HG02970 (cell line): Measurements from ENCODE around the gene AGFG1.
"Not testable (repeated sequence)": the region's sequence is repeated elsewhere in the genome, so short reads cannot be mapped to it uniquely, and the experiment has no call there.

ENCODE experiments used
- ATAC-seq: cut with Tn5 transposase; IDR thresholded peaks from one replicate; pipeline ENCODE4 v1.9.1; 2021; ENCODE audit warnings: mild to moderate bottlenecking, moderate library complexity, moderate number of reproducible peaks; ENCODE audit not compliant: unreplicated experiment, low FRiP score

AGFG1 gene

DNA sequence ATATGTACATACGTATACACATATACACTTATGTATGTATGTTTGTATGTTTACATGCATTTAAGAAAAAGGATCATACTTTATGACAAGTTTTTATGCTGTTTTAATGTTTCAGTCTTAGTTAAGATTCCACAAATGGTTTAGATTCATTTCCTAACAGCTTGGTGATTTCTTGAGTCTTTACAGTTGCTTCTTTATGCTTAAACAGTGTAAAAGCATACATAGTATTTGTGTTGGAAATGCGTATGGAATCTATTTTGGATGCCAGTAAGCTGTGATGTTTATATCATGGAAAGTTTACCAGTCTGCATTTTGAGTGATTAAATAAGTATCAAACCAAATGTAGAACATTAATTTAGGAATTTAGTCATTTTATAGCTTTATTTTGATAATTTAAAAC lies 55.4 kb downstream of the AGFG1 start:
- ATAC-seq: no peak

DNA sequence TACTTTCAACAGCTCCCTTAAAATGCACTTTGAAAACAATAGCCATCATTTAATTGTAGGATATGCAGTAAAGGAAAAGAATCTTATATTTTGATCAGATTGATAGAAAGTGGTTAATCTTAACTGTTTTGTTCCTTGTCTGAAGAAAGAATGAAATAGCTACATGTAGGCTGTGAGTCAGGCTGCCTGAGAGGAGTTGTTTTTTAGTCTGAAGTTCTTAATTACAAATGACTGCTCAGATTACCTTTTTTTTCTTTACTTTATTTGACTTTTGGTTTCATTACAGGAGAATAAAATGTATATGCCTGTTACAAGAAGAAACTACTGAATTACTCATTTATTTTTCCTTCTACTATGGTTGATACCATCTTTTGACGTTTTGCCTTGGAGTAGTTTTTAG lies 56.8 kb downstream of the AGFG1 start:
- no peak for ATAC-seq

DNA sequence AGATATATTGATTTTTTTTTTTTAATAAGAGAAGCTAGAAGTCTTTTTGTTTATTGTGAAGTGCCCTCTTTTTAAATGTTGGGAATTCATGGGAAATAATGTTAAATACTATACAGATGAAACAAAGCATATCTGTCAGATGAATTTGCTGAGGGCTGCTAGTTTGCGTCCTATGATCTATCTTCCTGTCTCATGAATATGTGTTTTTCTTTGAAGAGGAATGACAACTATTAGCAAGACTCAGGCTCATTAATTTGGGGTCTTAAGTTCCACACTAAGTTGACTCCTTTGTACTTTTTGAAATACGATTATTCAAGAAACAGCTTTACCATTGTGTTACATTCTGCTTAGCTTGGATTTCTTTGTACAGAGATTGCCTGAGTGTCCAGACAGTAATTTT lies 57.9 kb downstream of the AGFG1 start:
- ATAC-seq: no peak

DNA sequence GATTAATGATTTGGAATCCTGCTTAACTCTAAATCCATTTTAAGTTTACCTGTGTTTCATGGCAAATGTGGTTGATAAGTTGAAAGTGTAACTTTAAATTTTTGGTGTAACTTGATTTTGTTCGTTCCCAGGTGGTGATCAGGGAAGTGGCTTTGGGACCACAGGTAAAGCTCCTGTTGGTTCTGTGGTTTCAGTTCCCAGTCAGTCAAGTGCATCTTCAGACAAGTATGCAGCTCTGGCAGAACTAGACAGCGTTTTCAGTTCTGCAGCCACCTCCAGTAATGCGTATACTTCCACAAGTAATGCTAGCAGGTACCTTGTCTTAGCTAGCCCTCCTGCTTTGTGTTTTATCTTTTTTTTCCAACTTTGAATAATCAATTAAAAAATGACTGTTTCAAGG lies 62.8 kb downstream of the AGFG1 start:
- ATAC-seq: no peak

DNA sequence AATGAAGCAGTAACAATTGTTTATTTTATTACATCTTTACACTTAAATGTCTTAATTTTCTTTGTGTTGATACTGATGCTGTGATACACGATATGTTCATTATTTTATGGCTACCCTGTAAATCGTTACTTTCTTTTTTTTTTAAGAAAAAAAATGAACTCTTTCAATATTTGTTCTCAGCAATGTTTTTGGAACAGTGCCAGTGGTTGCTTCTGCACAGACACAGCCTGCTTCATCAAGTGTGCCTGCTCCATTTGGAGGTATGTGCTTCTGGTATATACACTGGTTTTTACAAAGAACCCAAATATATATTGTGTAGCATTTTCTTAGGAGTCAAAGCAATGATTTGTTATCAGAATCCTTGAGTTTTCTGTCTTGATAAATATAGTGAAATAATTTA lies 64.5 kb downstream of the AGFG1 start:
- ATAC-seq: no peak

DNA sequence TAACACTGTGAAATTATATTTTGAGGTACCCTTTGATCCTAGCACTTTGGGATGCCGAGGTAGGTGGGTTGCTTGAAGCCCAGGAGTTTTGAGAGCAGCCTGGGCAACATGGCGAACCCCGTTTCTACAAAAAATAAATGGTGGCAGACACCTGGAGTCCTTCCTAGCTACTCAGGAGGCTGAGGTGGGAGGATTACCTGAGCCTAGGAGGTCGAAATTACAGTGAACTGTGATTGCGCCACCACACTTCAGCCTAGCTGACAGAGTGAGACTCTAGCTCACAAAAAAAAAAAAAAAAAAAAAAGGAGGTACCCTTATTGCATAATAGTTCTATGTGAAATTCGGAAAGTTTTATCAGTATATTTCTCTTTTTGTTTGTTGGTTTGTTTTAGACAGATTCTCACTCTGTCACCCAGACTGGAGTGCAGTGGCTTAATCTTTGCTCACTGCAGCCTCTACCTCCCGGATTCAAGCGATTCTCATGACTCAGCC lies 67.6 kb downstream of the AGFG1 start:
- ATAC-seq: no peak

DNA sequence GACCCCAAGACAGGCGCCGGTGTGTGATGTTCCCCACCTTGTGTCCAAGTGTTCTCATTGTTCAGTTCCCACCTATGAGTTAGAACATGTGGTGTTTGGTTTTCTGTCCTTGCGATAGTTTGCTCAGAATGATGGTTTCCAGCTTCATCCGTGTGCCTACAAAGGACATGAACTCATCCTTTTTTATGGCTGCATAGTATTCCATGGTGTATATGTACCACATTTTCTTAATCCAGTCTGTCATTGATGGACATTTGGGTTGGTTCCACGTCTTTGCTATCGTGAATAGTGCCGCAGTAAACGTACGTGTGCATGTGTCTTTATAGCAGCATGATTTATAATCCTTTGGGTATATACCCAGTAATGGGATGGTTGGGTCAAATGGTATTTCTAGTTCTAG lies 68.4 kb downstream of the AGFG1 start:
- ATAC-seq: not testable (repeated sequence)

DNA sequence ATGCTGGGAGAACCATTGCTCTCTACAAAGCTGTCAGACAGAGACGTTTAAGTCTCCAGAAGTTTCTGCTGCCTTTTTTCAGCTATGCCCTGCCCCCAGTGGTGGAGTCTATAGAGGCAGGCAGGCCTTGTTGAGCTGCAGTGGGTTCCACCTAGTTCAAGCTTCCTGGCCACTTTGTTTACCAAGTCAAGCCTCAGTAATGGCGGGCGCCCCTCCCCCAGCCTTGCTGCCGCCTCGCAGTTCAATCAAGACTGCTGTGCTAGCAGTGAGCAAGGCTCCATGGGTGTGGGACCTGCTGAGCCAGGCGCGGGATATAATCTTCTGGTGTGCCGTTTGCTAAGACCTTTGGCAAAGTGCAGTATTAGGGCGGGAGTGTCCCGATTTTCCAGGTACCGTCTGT lies 74.0 kb downstream of the AGFG1 start:
- no peak for ATAC-seq

DNA sequence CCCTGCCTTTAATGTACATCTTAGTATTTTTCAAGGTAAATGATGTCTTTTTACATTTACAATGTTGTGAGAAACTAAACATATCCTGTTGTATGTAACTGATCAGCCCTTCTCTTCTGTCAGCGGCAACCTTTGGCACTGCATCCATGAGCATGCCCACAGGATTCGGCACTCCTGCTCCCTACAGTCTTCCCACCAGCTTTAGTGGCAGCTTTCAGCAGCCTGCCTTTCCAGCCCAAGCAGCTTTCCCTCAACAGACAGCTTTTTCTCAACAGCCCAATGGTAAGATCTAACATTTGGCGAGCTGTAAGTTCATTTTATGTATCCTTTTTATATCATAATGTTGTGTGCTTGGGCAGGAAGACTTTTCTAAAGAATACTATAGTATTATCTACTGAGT lies 79.9 kb downstream of the AGFG1 start:
- no peak for ATAC-seq

DNA sequence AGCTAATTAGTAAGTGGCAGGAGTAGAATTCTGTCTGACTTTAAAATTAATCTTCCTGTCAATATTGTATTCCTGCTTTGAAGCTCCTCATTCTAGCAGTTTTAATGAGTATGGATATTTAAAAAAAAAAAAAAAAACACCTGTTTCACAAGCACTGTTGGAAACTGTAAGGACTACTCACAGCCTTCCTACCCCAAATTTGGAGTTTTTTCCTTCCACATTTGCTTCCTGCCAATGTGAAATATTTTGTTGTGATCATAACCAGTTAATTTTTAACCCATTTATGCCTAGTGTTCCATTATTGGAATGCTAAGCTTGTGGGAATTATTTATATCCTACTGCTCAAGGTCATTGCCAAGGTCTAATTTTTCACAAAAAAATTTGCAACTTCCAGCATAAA lies 90.6 kb downstream of the AGFG1 start:
- no peak for ATAC-seq

DNA sequence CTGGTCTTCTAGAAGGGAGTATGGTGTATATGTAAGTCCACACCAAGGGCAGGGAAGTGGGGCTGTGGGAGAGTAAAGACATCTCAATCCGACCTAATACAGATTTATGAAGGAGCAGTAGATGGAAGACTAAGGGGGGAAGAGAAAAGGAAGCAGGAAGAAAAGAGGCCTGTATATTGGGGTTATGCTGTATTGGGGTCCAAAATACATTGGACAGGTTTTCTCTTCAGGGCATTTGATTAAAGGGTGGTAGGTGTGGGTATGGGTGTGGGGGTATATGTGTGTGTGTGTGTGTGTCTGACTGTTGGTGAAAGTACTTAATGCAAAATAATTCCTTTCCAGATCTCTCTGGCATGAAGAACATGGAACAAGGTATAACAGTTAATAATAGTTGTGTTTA lies 93.1 kb downstream of the AGFG1 start:
- ATAC-seq: no peak

DNA sequence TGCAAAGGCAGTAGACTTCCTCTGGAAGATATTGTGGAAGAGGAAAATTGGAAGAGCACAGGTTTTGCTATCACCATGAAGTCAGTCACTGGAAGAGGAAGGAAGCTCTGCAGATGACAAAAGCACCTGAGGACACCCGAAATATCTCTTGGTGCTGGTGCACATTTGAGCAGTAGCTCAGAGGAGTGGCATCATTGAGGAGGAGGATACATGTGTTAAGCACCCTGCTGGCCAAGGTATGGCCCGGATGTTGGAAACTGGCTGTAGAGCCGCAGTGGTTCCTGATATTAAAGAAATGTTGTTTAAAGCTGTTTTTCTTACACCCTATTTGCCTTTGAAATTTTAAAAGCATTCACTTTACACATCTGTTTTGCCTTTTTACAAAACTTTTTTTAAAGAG lies 94.1 kb downstream of the AGFG1 start:
- ATAC-seq: no peak

DNA sequence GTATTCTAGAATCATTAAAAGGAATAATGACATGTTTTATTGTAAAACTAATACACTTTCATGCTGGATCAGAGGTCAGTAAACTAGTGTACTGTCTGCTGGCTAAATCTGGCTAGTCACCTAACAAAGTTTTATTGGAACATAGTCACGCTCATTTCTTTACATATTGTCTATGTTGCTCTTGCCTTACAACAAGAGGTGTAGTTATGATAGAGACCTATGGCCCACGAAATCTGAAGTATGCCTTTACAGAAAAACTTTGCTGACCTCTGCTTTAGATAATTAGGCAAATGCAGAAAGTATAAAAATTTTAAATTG lies 96.9 kb downstream of the AGFG1 start:
- no peak for ATAC-seq

DNA sequence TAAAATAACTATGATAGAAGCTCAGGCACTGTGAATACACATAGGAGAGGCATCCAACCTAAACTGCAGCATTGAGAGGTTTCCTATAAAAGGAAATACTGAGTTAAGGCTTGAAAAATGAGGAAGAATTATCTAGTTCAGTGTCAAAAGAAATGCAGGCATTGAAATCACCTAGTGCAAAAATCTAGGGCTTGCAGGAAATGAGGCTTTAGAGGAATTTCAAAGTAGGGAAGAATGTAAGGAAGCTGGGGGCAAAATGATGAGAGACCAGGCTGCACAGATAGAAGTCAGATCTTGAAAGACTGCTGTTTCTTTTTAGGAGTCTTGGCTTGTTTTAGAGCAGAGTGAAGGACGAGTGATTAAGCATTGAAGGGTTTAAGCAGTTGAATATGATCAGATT lies 98.7 kb downstream of the AGFG1 start:
- no peak for ATAC-seq

DNA sequence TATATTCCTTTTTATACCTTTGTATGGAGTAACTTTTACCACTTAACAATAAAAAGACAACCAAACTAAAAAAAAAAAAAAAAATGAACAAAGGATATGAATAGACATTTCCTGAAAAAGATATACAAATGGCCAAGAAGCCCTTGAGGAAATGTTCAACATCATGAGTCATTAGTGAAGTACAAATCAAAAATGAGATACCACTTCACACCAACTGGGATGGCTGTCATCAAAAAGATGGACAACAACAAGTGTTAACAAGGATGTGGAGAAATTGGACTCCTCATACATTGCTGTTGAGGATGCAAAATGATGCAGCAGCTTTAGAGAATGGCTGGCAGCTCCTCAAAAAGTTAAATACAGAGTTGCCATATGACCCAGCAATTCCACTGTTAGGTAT lies 104.2 kb downstream of the AGFG1 start:
- no peak for ATAC-seq

DNA sequence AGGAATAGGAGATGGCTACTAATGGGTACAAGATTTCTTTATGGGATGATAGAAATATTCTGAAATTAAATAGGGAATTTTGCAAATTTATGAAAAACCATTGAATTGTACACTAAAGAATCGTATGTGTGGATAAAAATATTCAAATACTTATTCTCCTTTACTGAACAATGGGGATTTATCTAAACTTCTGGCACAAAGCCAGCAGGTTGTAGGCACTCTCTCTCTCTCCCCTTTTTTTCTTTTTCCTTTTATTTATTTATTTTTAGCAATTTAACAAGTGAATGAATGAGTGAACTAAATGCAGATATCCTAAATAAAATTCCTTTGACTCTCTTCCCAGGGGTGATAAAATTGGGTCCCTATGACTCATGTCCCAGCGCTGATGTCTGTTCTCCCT lies 104.9 kb downstream of the AGFG1 start:
- no peak for ATAC-seq

DNA sequence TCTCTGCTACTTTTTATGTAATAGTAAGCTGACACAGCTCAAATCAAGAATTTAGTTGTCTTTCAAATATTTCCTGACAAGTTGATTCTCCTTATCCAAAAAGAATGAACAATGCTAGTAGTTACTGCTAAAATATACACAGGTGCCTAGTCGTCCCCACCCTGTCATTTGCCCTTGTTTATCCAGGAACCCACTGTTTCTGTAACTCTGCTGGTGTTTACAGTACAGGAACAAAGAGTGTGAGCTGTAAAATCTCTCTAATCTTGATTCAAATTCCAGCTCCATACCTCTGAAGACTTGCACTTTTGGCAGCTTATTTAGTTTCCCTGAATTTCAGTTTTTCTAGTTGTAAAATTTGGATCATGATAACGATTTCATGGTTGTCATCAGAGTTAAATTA lies 105.6 kb downstream of the AGFG1 start:
- ATAC-seq: no peak

DNA sequence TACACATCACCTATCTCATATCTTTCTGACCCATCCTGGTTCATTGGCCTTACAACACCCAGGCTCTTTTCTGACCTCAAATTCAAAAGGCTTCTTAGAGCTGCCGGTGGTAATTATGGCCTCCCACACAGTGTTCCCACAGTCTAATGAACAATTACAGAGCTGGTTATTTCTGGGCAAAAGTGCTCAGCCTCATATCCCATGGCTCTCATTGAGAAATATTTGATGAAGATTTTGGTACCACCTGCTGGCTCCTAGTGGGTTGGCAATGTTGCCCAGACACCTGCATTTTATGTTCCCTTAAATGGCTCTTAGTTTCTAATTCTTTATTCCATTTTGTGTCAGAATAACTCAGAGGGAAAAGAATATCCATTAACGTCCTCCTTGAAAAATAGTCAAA lies 106.7 kb downstream of the AGFG1 start:
- ATAC-seq: no peak

DNA sequence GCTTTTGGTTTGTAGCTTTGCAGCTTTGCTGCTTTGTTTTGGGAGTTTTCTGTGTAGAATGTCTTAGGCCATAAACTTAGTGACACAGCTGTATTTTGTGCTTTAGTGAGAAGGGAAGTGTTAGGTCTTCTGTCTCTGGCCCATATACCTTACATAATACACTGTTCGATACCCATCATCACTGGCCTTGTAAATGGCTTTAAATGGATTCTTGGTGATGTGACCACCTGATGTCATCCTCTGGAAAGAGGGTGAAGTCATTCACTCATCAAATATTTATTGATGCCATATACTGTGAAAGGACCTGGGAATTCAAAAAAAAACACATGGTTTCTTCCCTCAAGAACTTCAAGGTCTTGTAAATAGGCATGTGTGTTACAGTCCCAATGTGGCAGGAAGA lies 107.8 kb downstream of the AGFG1 start:
- no peak for ATAC-seq

DNA sequence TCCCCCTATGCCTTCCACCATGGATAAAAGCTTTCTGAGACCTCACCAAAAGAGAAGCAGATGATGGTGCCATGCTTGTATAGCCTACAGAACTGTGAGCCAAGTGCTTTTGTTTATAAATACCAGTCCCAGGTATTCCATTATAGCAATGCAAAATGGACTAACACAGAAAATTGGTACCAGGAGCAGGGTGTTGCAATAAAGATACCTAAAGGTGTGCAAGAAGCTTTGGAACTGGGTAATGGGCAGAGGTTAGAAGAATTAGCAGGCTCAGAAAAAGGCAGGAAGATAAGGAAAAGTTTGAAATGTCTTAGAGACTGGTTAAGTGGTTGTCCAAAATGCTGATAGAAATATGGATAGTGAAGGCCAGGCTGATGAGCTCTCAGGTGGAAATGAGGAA lies 110.4 kb downstream of the AGFG1 start:
- ATAC-seq: no peak

DNA sequence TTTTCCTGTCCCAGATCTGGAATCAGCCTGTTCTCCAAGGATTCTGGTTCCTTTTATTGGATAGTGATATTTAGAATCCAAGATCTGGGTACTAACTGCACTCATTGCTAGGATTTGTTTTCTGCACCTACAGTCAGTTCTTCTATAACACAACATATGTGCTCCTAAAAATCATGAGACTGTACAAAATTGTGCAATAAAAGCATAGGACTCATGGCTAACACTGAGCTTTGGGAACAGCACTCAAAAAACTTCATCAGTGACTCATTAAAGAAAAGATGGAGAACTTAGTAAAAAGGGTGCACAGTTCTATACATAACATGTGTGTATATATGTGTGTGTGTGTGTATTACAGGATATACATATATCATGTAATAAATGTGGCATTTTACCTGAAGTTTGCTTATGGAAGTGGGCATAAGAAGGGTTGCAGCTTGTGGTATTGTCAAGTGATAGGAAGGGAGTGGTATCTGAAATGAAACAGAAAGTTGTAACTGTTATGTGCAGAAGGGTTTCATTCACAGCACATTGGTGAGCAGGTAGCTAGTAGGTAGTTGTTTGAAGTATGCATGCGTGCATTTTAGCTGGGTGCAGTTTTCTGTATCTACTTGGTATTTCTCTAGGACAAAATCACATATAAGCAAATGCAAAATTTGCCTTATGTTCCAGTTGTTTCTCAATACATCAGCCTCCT lies 120.9 kb downstream of the AGFG1 start:
- ATAC-seq: no peak

DNA sequence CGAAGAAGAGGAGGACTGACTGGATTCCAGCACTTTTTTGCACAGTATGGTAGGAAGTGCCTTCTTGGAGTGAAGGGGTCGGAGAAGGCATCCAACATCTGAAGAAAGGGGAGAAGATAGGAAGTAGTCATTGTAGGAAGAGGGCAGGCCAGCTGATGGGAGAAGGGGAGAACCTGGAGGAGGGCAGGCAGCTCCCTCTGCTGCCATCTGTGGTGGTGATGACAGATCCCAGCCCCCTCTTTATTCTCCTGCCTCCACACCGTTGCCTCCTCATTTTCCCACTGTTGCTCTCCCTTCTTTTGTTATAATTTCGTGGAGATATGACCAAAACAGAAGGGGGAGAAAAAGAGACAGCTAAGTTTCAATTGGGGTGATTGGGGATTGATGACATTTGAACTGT lies 123.8 kb downstream of the AGFG1 start:
- ATAC-seq: no peak

DNA sequence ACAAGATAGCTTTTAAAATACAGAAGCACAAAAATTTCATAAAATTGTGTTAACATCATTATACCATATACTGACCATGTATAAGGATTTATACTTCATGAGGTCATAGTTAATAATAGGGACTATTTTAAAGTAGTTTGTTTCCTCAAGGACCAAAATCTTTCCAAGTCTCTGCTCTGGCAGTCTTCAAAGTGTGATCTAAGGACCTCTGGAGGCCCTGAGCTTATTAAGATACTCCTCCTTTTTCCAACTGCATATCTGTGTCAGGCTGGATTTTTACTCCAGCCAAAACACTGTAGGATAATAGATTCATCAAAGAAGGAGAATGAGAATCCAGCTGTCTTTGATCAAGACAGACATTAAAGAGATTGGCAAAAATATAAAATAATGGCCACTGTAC lies 125.1 kb downstream of the AGFG1 start:
- no peak for ATAC-seq
